Measurements from ENCODE around the gene YJEFN3. TPM values are rescaled to one million over a fixed set of nuclear protein-coding genes. Genes with fewer than 3 reads are reported as not detected.

Gene YJEFN3
- total and polyA plus RNA-seq, 2 of the 8 experiments (the other 6 are each of a cell fraction or from before 2014, with no cell fraction given): 5.7 to 9.4 TPM

DNA sequence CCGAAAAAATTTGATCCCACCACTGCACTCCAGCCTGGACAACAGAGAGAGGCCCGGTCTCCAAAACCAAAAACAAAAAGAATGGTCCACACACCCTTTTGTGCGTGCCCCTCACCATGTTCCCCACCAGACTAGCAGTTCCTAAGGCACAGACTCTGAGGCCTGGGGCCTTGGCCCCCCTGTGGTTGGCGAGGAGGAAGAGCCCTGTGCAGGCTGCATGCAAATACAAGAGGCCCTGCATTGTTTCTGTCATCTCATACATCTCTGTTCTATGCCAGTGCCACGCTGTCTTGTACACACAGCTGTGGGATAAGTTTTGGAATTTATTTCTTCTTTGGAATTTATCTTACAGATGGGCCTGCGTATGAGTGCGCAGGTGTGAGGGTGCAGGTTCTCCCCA lies 4.7 kb upstream of the YJEFN3 start:
- Histone ChIP-seq H3K18ac (ENCODE audit: extremely low read depth, low read length) (no peak overlapping the region), H3K56ac (replicated peaks; ENCODE audit: insufficient read length, low read depth, low read length) (no peak overlapping the region), H3K4ac (replicated peaks; ENCODE audit: insufficient read length, low read depth, low read length) (no peak overlapping the region), H4K5ac (ENCODE audit: insufficient read length, low read depth, low read length) (no peak overlapping the region), H2BK5ac (ENCODE audit: low read depth, low read length) (no peak overlapping the region), H3K23ac (ENCODE audit: insufficient read length) (no peak overlapping the region), H3K14ac (ENCODE audit: insufficient read length) (no peak overlapping the region), H4K8ac (ENCODE audit: extremely low read depth, insufficient read depth, low read length) (no peak overlapping the region; the same call in 1 of the 2 replicates), H3K27ac (ENCODE audit: low read depth, low read length) (no peak overlapping the region), H3K23me2 (ENCODE audit: low read depth, low read length) (no peaks in the 10 kb centered on the region), H3K36me3 (ENCODE audit: control insufficient read depth in 2 of 4, insufficient read depth in 4 of 4, low read length in 3 of 4) (peaks cover 4 to 41% (median 18%) of the 10 kb centered on the region in 4 experiments; a peak in 6 of 8 replicates), H3K27me3 (replicated peaks in 1 of 4; ENCODE audit: control insufficient read depth in 3 of 4, extremely low read depth in 1 of 4, insufficient read depth in 3 of 4, low read length in 3 of 4) (no peaks in the 10 kb centered on the region), H2AFZ (ENCODE audit: low read length) (no peak overlapping the region), H3K4me1 (replicated peaks in 1 of 4; ENCODE audit: control insufficient read depth in 3 of 4, insufficient read depth in 4 of 4, low read length in 3 of 4) (no peaks in the 10 kb centered on the region; a peak in 3 of 7 replicates), H4K91ac (replicated peaks; ENCODE audit: insufficient read length, low read length) (no peak overlapping the region), H3K9ac (replicated peaks in 1 of 4; ENCODE audit: extremely low read depth in 1 of 4, low read depth in 3 of 4, low read length in 3 of 4) (no peak overlapping the region), H3K79me2 (ENCODE audit: control insufficient read depth in 1 of 2, insufficient read depth in 2 of 2, low read length in 2 of 2) (peaks cover 0 to 42% of the 10 kb centered on the region in 2 experiments; a peak in 2 of 4 replicates), H2BK120ac (replicated peaks; ENCODE audit: low read depth, low read length) (no peak overlapping the region), H2AK5ac (ENCODE audit: low read depth, low read length) (no peak overlapping the region), H4K20me1 (replicated peaks in 1 of 2; ENCODE audit: control insufficient read depth in 1 of 2, insufficient read depth in 2 of 2, low read length in 2 of 2) (peaks cover 6 to 28% of the 10 kb centered on the region in 2 experiments), H2BK20ac (ENCODE audit: low read length) (no peak overlapping the region), H3K9me3 (ENCODE audit: insufficient read depth in 2 of 2, low read depth in 1 of 2, low read length in 1 of 2) (no peaks in the 10 kb centered on the region), H2BK15ac (ENCODE audit: low read length) (no peak overlapping the region), H2BK12ac (ENCODE audit: low read depth, low read length) (no peak overlapping the region), H3K79me1 (ENCODE audit: low read depth, low read length) (peaks cover 14% of the 10 kb centered on the region), H3K4me2 (ENCODE audit: insufficient read depth in 1 of 2, low read depth in 2 of 2, low read length in 2 of 2) (no peak overlapping the region), H3K4me3 (ENCODE audit: extremely low read depth in 1 of 4, insufficient read depth in 2 of 4, low read depth in 3 of 4, low read length in 4 of 4) (no peak overlapping the region)
- FAIRE-seq (no peak), DNase-seq (ENCODE audit: low read depth in 1 of 2, low spot score in 2 of 2) (no peak)
- ChIA-PET POLR2A (ENCODE audit: partially characterized antibody) (interaction anchor here (0.9 to 3.1 kb wide), 3 partner anchors 9 to 34 kb away, joined by 3 to 13 read pairs (median 4); no protein-coding TSS in a partner anchor), CTCF (ENCODE audit: partially characterized antibody) (no interaction called here)
- 93% methylated on average over 7 of the region's 7 CpGs; no CpG with 5 or more reads in 1 of the 2 experiments for WGBS, 2 experiments (ENCODE audit: extremely low coverage in 1 of 2, insufficient coverage in 1 of 2, insufficient read length in 1 of 2, insufficient replicate concordance in 2 of 2, low coverage in 1 of 2, low lambda C conversion rate in 2 of 2, missing lambda C conversion rate in 1 of 2)
- TF ChIP-seq SP2 (IDR thresholded peaks at IDR 0.05; ENCODE audit: low read length): no peak
- no peak for TF ChIP-seq CEBPB (IDR thresholded peaks at IDR 0.05; ENCODE audit: low read depth, low read length)
- TF ChIP-seq GTF2F1 (IDR thresholded peaks at IDR 0.05; ENCODE audit: borderline replicate concordance, low read depth, low read length): no peak
- TF ChIP-seq NANOG (IDR thresholded peaks at IDR 0.05; ENCODE audit: insufficient read depth, low read depth, low read length, poor library complexity, severe bottlenecking): no peak
- TF ChIP-seq CBX8 (IDR thresholded peaks at IDR 0.05; ENCODE audit: borderline replicate concordance, low read depth, low read length): no peak

Data from H1 (cell line).